ENCODE data around the gene MPP7.

- TF ChIP-seq EP300 (IDR thresholded peaks at IDR 0.05; ENCODE audit: borderline replicate concordance in 1 of 2, low read depth in 2 of 2, low read length in 2 of 2) = no peak
- TF ChIP-seq USF2 (IDR thresholded peaks at IDR 0.05; ENCODE audit: low read length) = no peak
- TF ChIP-seq NANOG (IDR thresholded peaks at IDR 0.05; ENCODE audit: insufficient read depth, low read depth, low read length, poor library complexity, severe bottlenecking) = no peak
- TF ChIP-seq CTCF (IDR thresholded peaks at IDR 0.05; ENCODE audit: control extremely low read depth in 1 of 3, insufficient read depth in 1 of 3, low read depth in 1 of 3, low read length in 3 of 3) = no peak
- TF ChIP-seq POLR2A (IDR thresholded peaks at IDR 0.05; ENCODE audit: control extremely low read depth in 1 of 2, low read depth in 2 of 2, low read length in 2 of 2) = no peak
- no peak for TF ChIP-seq EZH2 (IDR thresholded peaks at IDR 0.05; ENCODE audit: low read depth, low read length, severe bottlenecking)
- TF ChIP-seq CHD2 (IDR thresholded peaks at IDR 0.05; ENCODE audit: low read length) = no peak
- no peak for TF ChIP-seq ATF3 (IDR thresholded peaks at IDR 0.05; ENCODE audit: insufficient read depth, low read depth, low read length)
- TF ChIP-seq MAX (IDR thresholded peaks at IDR 0.05) = peak; percentile 39; the same call in 1 of the 2 replicates
- no peak for TF ChIP-seq SP1 (IDR thresholded peaks at IDR 0.05; ENCODE audit: low read depth, low read length)
- no peak for TF ChIP-seq TCF12 (IDR thresholded peaks at IDR 0.05; ENCODE audit: low read depth, low read length)
- no peak for TF ChIP-seq E2F6 (IDR thresholded peaks at IDR 0.05)
Observed at GRCh38 chr10:28294809-28295208, 8.1 kb downstream of the MPP7 start.

Measured in H1 (cell line).